Transverse colon (tissue), 4 donors: ENCODE measurements around the gene DNAJC7. TPM values are rescaled to one million over a fixed set of nuclear protein-coding genes. Genes with fewer than 3 reads are reported as not detected.

Experiments
- DNase-seq: peaks from one replicate; pipeline ENCODE4 v3.0.0-alpha.2; 2019
- H3K27ac ChIP-seq, 4 donors: fragments of 200-600 bp; sonication (generic); 2 replicates each; pipeline ENCODE4 v1.5.1; 2016 to 2018; ENCODE audit warnings: inconsistent platforms in 4 of 4
- H3K27me3 ChIP-seq: fragments of 200-600 bp; sonication (generic); 2 replicates; pipeline ENCODE4 v1.5.1; 2017; ENCODE audit warnings: inconsistent platforms
- H3K36me3 ChIP-seq, 4 donors: fragments of 200-600 bp; sonication (generic); 2 replicates each; pipeline ENCODE4 v1.5.1; 2017 to 2019; ENCODE audit warnings: inconsistent platforms in 4 of 4
- H3K4me1 ChIP-seq, 4 donors: fragments of 200-600 bp; sonication (generic); 2 replicates each; pipeline ENCODE4 v1.5.1; 2017 to 2020; ENCODE audit warnings: inconsistent platforms in 4 of 4
- H3K4me3 ChIP-seq, 4 donors: fragments of 200-600 bp; sonication (generic); 1 replicate in 1 of 4; 2 replicates in 3 of 4; pipeline versions ENCODE4 v1.5.1 to v1.6.1; 2017 to 2019; ENCODE audit warnings: inconsistent platforms in 4 of 4
- H3K9me3 ChIP-seq, 2 donors: fragments of 200-600 bp; sonication (generic); 2 replicates each; pipeline ENCODE4 v1.5.1; 2017 to 2019; ENCODE audit warnings: inconsistent platforms in 2 of 2
- EP300 ChIP-seq: sonication (generic); formaldehyde crosslinking; IDR thresholded peaks from one replicate; pipeline ENCODE4 v1.6.1; 2017; ENCODE audit warnings: antibody characterized with exemption, low read depth
- POLR2A ChIP-seq: fragments of 450-650 bp; IDR thresholded peaks from one replicate; pipeline ENCODE4 v1.6.1; 2016; ENCODE audit warnings: antibody characterized with exemption, mild to moderate bottlenecking, moderate library complexity
- POLR2AphosphoS5 ChIP-seq, 3 donors: sonication (generic); formaldehyde crosslinking; IDR thresholded peaks; one replicate each; pipeline ENCODE4 v1.6.1; 2016; ENCODE audit warnings: antibody characterized with exemption in 3 of 3
- WGBS, 2 donors: methylation state at CpG; one replicate each; pipeline ENCODE4 v1.1.5; 2018; ENCODE audit warnings: low coverage in 1 of 2; 5-methylcytosine and 5-hydroxymethylcytosine counted together
- in situ Hi-C, 4 donors: fragments of 200-750 bp; cut with MboI; loops; one replicate each; pipeline versions ENCODE4 v1.15.0 to v1.15.1; 2017; ENCODE audit warnings: low sequenced_read_pairs in 3 of 4, low pct_ligation_motif_present in 1 of 4, low pct_unique_long_range_greater_than_20kb in 1 of 4
- intact Hi-C: fragments of 100-400 bp; cut with DNase I; formaldehyde crosslinking; loops from one replicate; pipeline ENCODE4 v1.15.1; 2023; ENCODE audit warnings: low total_unique reads
- total RNA-seq, 4 donors: library from RNA; depleted of rRNA; stranded (reverse); fragments of >200 nt; gene quantifications; one replicate each; pipeline ENCODE4 v1.1.0, GENCODE V29; 2016
- TF ChIP-seq, protein P1 (sequence below), 5 experiments: fragments of 200-600 bp in 3 of 5; fragments of 450-650 bp in 2 of 5; sonication (generic) in 3 of 5; IDR thresholded peaks; 1 replicate in 2 of 5; 2 replicates in 3 of 5; pipeline ENCODE4 v1.5.1; 2016 to 2017; ENCODE audit warnings: antibody characterized with exemption in 5 of 5, inconsistent platforms in 3 of 5, mild to moderate bottlenecking in 2 of 5, moderate library complexity in 1 of 5

Gene DNAJC7
- total RNA-seq, 4 donors from 2014 or later, result 18.1 to 87.5 (median 64.5) TPM

DNA sequence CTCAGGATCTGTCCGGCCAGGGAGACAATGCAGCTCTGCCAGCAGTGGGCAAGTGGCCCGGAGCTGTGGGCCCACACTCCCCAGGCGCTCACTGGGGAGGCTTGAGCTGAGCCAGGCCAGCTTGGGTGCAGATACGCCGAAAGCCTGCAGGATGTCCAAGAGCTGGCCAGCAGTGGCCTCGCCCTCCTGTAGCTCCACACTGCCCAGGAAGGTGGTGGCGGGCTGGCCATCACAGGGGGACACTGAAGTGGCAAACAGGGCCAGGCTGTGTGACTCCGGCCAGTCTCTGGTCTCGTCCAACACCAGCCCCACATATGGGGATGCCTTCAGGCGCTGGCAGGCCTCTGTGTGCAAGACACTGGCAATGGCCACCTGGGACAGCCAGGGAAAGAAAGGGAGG lies 23.6 kb upstream of the DNAJC7 start:
- Histone ChIP-seq H3K4me3 (no peak overlapping the region), H3K27me3 (peaks cover 7% of the 10 kb centered on the region), H3K4me1 (peaks cover 0 to 6% (median 4%) of the 10 kb centered on the region in 4 donors), H3K36me3 (no peaks in the 10 kb centered on the region), H3K27ac (no peak overlapping the region), H3K9me3 (no peaks in the 10 kb centered on the region)
- in situ Hi-C loops, result no loop called here
- intact Hi-C loops, result no loop called here
- WGBS, 2 donors, result 95% methylated on average over 10 of the region's 10 CpGs; no CpG with 5 or more reads in 1 of the 2 donors
- no peak for DNase-seq
- TF ChIP-seq EP300, result no peak
- TF ChIP-seq, protein P1, sequence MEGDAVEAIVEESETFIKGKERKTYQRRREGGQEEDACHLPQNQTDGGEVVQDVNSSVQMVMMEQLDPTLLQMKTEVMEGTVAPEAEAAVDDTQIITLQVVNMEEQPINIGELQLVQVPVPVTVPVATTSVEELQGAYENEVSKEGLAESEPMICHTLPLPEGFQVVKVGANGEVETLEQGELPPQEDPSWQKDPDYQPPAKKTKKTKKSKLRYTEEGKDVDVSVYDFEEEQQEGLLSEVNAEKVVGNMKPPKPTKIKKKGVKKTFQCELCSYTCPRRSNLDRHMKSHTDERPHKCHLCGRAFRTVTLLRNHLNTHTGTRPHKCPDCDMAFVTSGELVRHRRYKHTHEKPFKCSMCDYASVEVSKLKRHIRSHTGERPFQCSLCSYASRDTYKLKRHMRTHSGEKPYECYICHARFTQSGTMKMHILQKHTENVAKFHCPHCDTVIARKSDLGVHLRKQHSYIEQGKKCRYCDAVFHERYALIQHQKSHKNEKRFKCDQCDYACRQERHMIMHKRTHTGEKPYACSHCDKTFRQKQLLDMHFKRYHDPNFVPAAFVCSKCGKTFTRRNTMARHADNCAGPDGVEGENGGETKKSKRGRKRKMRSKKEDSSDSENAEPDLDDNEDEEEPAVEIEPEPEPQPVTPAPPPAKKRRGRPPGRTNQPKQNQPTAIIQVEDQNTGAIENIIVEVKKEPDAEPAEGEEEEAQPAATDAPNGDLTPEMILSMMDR (IDR thresholded peaks at IDR 0.05), result no peak
- TF ChIP-seq POLR2A, result no peak
- TF ChIP-seq POLR2AphosphoS5 (IDR thresholded peaks at IDR 0.05), result no peak

- H3K27ac ChIP-seq, result no peak overlapping the region
- no peaks in the 10 kb centered on the region for H3K9me3 ChIP-seq
- WGBS, 2 donors, result 65% methylated on average over 63 of the region's 77 CpGs; no CpG with 5 or more reads in 1 of the 2 donors
- H3K4me1 ChIP-seq, result peaks cover 0 to 6% (median 4%) of the 10 kb centered on the region in 4 donors
- TF ChIP-seq EP300, result no peak
- TF ChIP-seq POLR2AphosphoS5 (IDR thresholded peaks at IDR 0.05), result no peak
- no peak for TF ChIP-seq POLR2A
- TF ChIP-seq, protein P1 (IDR thresholded peaks at IDR 0.05), result no peak
- intact Hi-C loops, result no loop called here
- in situ Hi-C loops, result no loop called here
- DNase-seq, result no peak
- H3K36me3 ChIP-seq, result no peaks in the 10 kb centered on the region
- H3K4me3 ChIP-seq, result peak overlapping the region in 2 of 4 donors; percentile 6 to 7
- peaks cover 7% of the 10 kb centered on the region for H3K27me3 ChIP-seq
Observed at GRCh38 chr17:42039794-42040763, 22.8 kb upstream of the DNAJC7 start.

GRCh38 chr17:42038221-42038973 lies 21.2 kb upstream of the DNAJC7 start:
- Histone ChIP-seq H3K4me1 (peaks cover 0 to 6% (median 4%) of the 10 kb centered on the region in 4 donors), H3K27ac (no peak overlapping the region), H3K36me3 (no peaks in the 10 kb centered on the region), H3K9me3 (no peaks in the 10 kb centered on the region), H3K4me3 (no peak overlapping the region), H3K27me3 (peaks cover 7% of the 10 kb centered on the region)
- DNase-seq, result no peak
- in situ Hi-C loops (no loop called here), intact Hi-C loops (no loop called here)
- WGBS, 2 donors, result 60 to 68% methylated on average over 1 to 5 of the region's 5 CpGs
- TF ChIP-seq POLR2AphosphoS5 (IDR thresholded peaks at IDR 0.05) (no peak), POLR2A (no peak), EP300 (no peak)
- TF ChIP-seq, protein P1 (IDR thresholded peaks at IDR 0.05), result no peak

- WGBS, 2 donors, result 40 to 100% methylated on average over 1 to 6 of the region's 6 CpGs
- no peaks in the 10 kb centered on the region for H3K4me1 ChIP-seq
- no peaks in the 10 kb centered on the region for H3K27me3 ChIP-seq
- H3K9me3 ChIP-seq, result no peaks in the 10 kb centered on the region
- H3K27ac ChIP-seq, result no peak overlapping the region
- H3K4me3 ChIP-seq, result no peak overlapping the region
- no peaks in the 10 kb centered on the region for H3K36me3 ChIP-seq
- intact Hi-C loops, result no loop called here
- no peak for DNase-seq
- TF ChIP-seq EP300 (no peak), POLR2AphosphoS5 (IDR thresholded peaks at IDR 0.05) (no peak), POLR2A (no peak)
- TF ChIP-seq, protein P1 (IDR thresholded peaks at IDR 0.05), result no peak
- in situ Hi-C loops, result no loop called here
Observed at GRCh38 chr17:42034059-42034458, 16.8 kb upstream of the DNAJC7 start.
